NCI-H748 (cell line): ENCODE results near the gene SEC24B.
"Not testable (repeated sequence)": the region's sequence is repeated elsewhere in the genome, so short reads cannot be mapped to it uniquely, and the experiment has no call there.

ENCODE experiments used
- DNase-seq: peaks from one replicate; lab custom pipeline; 2025; ENCODE audit not compliant: unreplicated experiment; lab: John Stamatoyannopoulos, UW

Gene SEC24B

DNA sequence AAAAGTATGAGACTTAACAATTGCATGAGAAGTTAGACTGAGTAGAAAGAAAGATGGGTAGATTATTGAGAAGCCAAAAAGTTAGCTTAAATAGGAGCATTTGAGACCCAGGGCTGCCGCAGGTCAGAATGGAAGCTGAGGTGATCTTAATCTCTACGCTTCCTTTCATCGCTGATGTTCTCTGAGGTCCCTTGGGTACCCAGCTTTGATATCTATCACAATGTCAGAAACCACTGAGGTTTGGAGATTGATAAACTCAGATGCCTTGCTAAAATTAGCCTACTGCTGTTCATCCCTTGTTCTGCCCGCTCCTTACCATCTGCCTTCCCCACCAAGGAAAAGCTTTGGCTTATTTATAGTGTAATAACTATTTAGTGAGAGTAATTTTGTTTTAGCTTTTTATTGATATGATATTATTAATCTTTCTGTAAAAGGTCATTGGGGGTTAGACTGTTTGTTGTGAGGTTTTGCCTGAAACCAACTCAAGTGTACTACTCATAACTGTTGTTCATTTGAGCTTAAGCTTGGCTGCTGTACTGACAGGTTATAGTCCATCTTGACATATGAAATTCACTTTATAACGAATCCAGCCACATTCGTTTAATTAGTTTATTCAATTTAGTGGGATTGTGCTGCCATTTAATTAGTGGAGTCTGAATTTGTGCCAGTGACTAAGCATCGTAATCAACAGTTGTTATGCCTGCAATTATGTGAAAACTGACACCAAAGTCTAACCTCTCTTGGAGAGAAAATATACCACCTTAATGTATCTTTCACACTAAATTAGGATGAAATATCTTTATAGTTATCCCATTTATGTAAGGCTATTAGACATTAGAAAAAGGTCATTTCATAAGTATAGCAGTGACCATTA lies 141.6 kb downstream of the SEC24B start:
- DNase-seq: peak; percentile 75

DNA sequence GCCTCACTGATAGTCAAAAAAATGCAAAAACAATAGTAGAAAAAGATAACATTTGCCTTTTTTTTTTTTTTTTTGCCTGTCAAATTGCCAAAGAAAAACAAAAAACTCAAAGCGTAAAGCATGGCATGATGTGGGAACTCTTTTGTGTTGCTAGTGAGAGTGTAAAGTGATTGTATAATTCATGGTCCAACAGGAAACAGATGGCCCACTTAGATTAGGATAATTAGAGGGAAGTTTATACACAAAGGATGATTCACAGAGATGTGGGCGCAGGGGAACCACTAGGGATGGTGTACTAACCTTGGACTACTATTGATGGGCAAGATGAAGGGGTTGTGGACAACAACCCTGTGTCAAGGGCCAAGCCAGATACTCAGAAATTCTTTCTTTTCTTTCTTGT lies 142.8 kb downstream of the SEC24B start:
- peak; percentile 93 for DNase-seq

DNA sequence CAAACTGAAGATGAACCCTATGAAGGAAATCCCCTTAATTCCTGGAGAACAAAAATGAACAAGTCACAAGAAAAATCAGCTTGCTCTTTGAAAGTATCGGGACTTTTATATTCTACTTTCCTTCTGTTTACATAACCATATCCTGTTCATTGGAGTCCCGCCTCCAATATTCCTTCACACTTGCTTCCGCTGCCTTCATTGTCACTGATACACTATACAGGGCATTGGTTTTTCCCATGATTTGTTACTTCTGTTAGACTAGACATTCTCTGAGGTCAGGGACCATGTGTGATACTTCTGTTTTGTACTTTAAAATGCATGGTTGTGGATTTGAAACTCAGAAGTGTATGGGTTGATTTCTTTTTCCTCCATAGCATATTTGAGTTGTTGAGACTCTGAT lies 145.2 kb downstream of the SEC24B start:
- DNase-seq: no peak

DNA sequence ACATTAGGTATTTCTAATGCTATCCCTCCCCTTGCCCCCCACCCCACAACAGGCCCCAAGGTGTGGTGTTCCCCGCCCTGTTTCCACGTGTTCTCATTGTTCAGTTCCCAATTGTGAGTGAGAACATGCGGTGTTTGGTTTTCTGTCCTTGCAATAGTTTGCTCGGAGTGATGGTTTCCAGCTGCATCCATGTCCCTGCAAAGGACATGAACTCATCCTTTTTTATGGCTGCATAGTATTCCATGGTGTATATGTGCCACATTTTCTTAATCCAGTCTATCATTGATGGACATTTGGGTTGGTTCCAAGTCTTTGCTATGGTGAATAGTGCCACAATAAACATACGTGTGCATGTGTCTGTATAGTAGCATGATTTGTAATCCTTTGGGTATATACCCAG lies 146.4 kb downstream of the SEC24B start:
- not testable (repeated sequence) for DNase-seq

DNA sequence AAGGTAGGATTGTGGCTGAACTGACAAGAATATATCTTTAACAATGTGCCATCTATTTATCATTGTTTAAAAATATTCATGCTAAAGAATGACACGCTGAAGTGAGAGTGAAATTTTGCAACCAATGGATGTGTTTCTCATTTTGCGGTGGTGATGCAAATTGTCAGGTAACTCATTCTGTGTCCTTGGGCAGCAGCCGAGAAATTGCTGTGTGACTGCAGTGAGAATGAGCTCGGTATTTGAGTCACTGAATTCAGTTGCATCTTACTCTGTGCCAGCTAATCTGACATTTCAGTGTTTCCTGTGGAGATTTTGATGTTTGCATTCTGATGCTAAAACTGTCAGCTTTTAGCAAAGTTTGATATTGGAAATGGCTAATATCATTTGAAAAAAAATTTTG lies 154.6 kb downstream of the SEC24B start:
- no peak for DNase-seq

DNA sequence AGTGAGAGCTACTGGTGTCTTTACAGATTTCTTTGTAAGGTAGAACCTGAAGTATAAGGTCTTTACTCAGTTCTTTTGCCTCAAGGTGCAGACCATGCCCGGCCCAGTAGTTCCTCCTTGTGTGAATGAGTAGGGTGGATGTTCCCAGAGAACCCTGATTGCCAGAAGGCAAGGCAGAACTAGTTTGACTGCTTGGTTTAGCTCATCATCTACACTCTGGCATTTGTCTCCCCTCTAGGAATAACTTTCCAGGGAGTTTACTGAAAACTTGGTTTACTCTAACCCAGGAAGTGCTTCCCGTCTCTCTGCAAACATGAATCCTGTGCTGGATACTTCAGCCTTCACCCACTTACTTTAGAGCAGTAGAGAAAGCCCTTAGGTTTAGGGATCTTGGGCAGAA lies 155.5 kb downstream of the SEC24B start:
- DNase-seq: no peak

DNA sequence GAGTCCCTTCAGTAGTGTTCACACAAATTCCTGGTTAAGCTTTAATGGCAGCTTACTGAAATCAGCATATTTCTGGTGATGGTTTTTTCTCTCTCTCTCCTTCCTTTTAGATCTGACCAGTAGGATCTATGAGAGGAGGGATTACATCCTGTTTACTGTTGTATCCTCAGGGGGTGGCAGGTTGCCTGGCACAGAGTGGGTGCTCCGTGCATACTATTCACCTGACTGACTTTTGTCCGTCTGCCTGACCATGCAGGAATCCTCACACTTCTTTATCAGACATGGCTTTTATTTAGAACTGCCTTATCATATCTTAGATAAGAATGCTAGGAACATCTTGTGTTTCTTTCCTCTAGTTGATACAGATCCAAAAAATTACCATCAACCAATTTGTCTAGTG lies 156.0 kb downstream of the SEC24B start:
- no peak for DNase-seq
